Ishikawa (cell line): Measurements from ENCODE around the gene MTAP.

Experiments
- CEBPB ChIP-seq: IDR thresholded peaks from 2 replicates; pipeline ENCODE4 v1.6.1; 2012
- CREB1 ChIP-seq: IDR thresholded peaks from 2 replicates; pipeline ENCODE4 v1.6.1; 2012; ENCODE audit warnings: low read depth
- EGR1 ChIP-seq: IDR thresholded peaks from 2 replicates; pipeline ENCODE4 v1.6.1; 2012
- EP300 ChIP-seq: IDR thresholded peaks from 2 replicates; pipeline ENCODE4 v1.6.1; 2012; ENCODE audit warnings: borderline replicate concordance
- FOXM1 ChIP-seq: IDR thresholded peaks from 2 replicates; pipeline ENCODE4 v1.6.1; 2012; ENCODE audit warnings: low read depth, borderline replicate concordance
- MAX ChIP-seq: IDR thresholded peaks from 2 replicates; pipeline ENCODE4 v1.6.1; 2012
- NFIC ChIP-seq: IDR thresholded peaks from 2 replicates; pipeline ENCODE4 v1.6.1; 2012
- RAD21 ChIP-seq: IDR thresholded peaks from 2 replicates; pipeline ENCODE4 v1.6.1; 2012; ENCODE audit warnings: low read depth
- REST ChIP-seq: IDR thresholded peaks from 2 replicates; pipeline ENCODE4 v1.6.1; 2012; ENCODE audit warnings: low read depth, mild to moderate bottlenecking
- TAF1 ChIP-seq: IDR thresholded peaks from 2 replicates; pipeline ENCODE4 v1.6.1; 2012; ENCODE audit warnings: low read depth, mild to moderate bottlenecking
- TCF12 ChIP-seq: IDR thresholded peaks from 2 replicates; pipeline ENCODE4 v1.6.1; 2012; ENCODE audit warnings: low read depth
- TEAD4 ChIP-seq: IDR thresholded peaks from 2 replicates; pipeline ENCODE4 v1.6.1; 2012
- USF1 ChIP-seq: IDR thresholded peaks from 2 replicates; pipeline ENCODE4 v1.6.1; 2012
- YY1 ChIP-seq: IDR thresholded peaks from 2 replicates; pipeline ENCODE4 v1.6.1; 2012; ENCODE audit warnings: low read depth
- ZBTB7A ChIP-seq: IDR thresholded peaks from 2 replicates; pipeline ENCODE4 v1.6.1; 2012; ENCODE audit warnings: low read depth

MTAP gene

GRCh38 chr9:21972361-21972760 is 169.9 kb downstream of the MTAP start:
- TF ChIP-seq TCF12 (no peak), TAF1 (no peak), EGR1 (no peak), NFIC (no peak), RAD21 (no peak), CEBPB (no peak), FOXM1 (no peak), EP300 (no peak), CREB1 (no peak), YY1 (no peak), TEAD4 (no peak), MAX (no peak), REST (no peak), USF1 (no peak), ZBTB7A (no peak)

- no peak for TF ChIP-seq YY1
- no peak for TF ChIP-seq MAX
- TF ChIP-seq EGR1: no peak
- no peak for TF ChIP-seq REST
- no peak for TF ChIP-seq EP300
Observed at GRCh38 chr9:21974343-21974721, 171.9 kb downstream of the MTAP start.

- TF ChIP-seq FOXM1: no peak
- no peak for TF ChIP-seq RAD21
- peak; percentile 79 for TF ChIP-seq EGR1
- TF ChIP-seq ZBTB7A: peak; percentile 92
- peak; percentile 80 for TF ChIP-seq NFIC
- no peak for TF ChIP-seq CEBPB
- peak; percentile 76 for TF ChIP-seq TAF1
- 0 out of 2 replicates have a peak, but pooled peaks have one; percentile 37 for TF ChIP-seq USF1
- TF ChIP-seq EP300: peak; percentile 20; the same call in 1 of the 2 replicates
- TF ChIP-seq TCF12: peak; percentile 66
- peak; percentile 69; the same call in 1 of the 2 replicates for TF ChIP-seq YY1
- no peak for TF ChIP-seq CREB1
- TF ChIP-seq MAX: peak; percentile 93
- TF ChIP-seq TEAD4: no peak
Observed at GRCh38 chr9:21974722-21975409, 172.4 kb downstream of the MTAP start.

GRCh38 chr9:21976334-21976875 is 174.0 kb downstream of the MTAP start:
- no peak for TF ChIP-seq FOXM1
- TF ChIP-seq YY1: no peak
- no peak for TF ChIP-seq USF1
- TF ChIP-seq TCF12: no peak
- TF ChIP-seq CEBPB: no peak
- no peak for TF ChIP-seq NFIC
- TF ChIP-seq REST: no peak
